ENCODE results near the gene MEA1.

MEA1 gene

GRCh38 chr6:43019152-43019551 is 5.4 kb upstream of the MEA1 start:
- H3K4me3 ChIP-seq (ENCODE audit: low read length): no peak overlapping the region
- TF ChIP-seq CTCF (IDR thresholded peaks at IDR 0.05; ENCODE audit: insufficient read depth, low read depth, low read length, missing control alignments): no peak
- DNase-seq (ENCODE audit: low read depth): no peak

GRCh38 chr6:43016943-43017334 is 3.2 kb upstream of the MEA1 start:
- TF ChIP-seq CTCF (IDR thresholded peaks at IDR 0.05; ENCODE audit: insufficient read depth, low read depth, low read length, missing control alignments): no peak
- no peak for DNase-seq (ENCODE audit: low read depth)
- no peak overlapping the region for H3K4me3 ChIP-seq (ENCODE audit: low read length)

GRCh38 chr6:43016176-43016942 is 2.6 kb upstream of the MEA1 start:
- no peak for DNase-seq (ENCODE audit: low read depth)
- no peak overlapping the region for H3K4me3 ChIP-seq (ENCODE audit: low read length)
- TF ChIP-seq CTCF (IDR thresholded peaks at IDR 0.05; ENCODE audit: insufficient read depth, low read depth, low read length, missing control alignments): no peak

GRCh38 chr6:43014434-43014909 is 726 bp upstream of the MEA1 start:
- peak; percentile 30 for DNase-seq (ENCODE audit: low read depth)
- TF ChIP-seq CTCF (IDR thresholded peaks at IDR 0.05; ENCODE audit: insufficient read depth, low read depth, low read length, missing control alignments): no peak
- peak overlapping the region; percentile 98 for H3K4me3 ChIP-seq (ENCODE audit: low read length)

- DNase-seq (ENCODE audit: low read depth): no peak
- no peak for TF ChIP-seq CTCF (IDR thresholded peaks at IDR 0.05; ENCODE audit: insufficient read depth, low read depth, low read length, missing control alignments)
- H3K4me3 ChIP-seq (ENCODE audit: low read length): peak overlapping the region; percentile 98
Measured at GRCh38 chr6:43013097-43013842, 476 bp downstream of the MEA1 start.

- no peak for TF ChIP-seq CTCF (IDR thresholded peaks at IDR 0.05; ENCODE audit: insufficient read depth, low read depth, low read length, missing control alignments)
- H3K4me3 ChIP-seq (ENCODE audit: low read length): no peak overlapping the region
- no peak for DNase-seq (ENCODE audit: low read depth)
Measured at GRCh38 chr6:43012364-43012763, 1.4 kb downstream of the MEA1 start.
